ENCODE data around the gene LHX1.
A peak's percentile ranks its signal among the peaks of the same experiment; 100 is the strongest.

The LHX1 gene

DNA sequence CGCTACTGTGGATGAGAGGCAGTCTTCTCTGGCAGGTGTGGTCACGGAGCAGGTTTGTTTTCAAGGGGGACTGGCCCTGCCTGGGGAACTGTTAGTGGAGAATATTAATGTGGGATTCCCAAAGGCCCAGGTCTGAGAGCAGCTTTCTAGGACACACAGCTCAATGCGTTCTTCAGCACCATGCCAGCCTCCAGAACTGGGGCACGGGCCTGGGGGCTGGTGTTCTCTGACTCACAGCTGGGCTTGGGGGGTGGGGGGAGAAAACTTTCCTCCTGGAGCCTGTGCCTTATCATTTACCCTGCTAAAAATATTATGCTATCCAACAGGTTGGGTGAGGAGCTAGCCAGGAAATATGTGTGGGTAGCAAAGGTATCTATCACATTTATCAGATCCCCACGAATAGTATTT is 13.5 kb upstream of the LHX1 start:
- no peak for DNase-seq

DNA sequence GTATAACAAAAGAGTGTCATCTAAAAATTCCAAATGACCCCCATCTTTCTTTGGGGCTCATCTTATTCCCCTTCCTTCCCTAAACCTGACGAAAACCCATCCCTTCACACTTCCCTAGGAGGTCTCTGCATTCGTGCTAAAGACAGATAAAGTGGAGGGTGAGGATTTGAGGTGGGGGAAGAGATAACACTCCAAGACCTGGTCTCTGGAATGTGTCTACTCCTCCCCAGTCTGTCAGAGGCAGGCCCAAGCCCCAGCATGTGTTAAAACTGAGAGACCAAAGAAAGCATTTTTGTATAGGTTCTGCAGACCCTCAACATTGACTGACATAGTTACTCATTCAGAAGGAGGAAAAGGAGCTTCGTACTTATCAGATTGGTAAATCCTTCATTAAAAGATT is 11.0 kb upstream of the LHX1 start:
- no peak for DNase-seq

DNA sequence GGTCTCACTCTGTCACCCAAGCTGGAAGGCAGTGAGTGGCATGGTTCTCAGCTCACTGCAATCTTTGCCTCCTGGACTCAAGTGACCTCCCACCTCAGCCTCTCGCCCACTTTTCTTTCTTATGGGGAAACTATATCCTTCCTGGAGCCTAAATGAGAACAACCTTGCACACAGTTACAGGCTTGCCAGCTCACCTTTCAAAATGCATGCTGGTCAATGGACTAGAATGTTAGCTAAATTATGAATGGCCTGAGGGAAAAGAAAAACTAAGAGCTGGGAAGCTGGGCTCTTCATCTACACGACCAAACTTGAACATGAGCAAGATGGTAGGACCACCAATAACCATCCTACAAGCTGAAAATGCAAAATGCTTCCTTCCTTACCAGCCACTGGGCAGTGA is 10.6 kb upstream of the LHX1 start:
- DNase-seq: no peak

- DNase-seq: no peak
These were observed 8.6 kb upstream of the LHX1 start for GRCh38 chr17:36928471-36929345.

DNA sequence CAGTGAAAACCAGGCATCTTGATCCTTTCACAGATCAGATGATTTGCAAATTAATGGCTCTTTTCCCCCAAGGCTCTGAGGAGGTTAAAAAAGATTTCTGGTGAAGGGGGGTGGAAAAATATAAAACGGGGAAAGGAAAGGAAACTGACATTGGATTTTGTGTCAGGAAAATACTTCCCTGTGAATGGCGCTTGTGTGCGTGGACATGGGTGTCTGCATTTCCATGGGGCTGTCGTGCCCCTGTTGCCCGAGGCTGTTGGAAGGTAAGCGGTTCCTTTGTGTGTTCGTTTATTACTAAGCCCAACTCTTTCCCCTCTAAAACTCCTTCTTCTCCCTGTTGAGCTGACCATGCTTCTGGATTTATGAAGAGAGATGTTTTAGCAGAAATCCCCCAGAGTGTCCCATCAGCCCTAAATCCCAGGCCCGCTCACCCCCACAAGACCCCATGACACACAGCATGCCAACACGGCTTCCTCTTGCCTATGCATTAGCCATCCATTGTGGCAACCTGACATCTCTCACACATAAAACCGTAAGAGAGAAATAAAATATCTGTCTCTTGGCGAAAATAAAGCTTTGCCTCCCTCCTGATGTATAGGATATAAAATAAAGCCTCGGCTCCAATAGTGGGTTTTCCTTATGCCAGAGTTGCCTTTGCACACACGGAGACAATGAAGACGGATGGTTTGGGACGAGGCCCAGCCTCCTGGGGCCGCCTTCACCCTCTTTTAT is 7.3 kb upstream of the LHX1 start:
- no peak for DNase-seq

DNA sequence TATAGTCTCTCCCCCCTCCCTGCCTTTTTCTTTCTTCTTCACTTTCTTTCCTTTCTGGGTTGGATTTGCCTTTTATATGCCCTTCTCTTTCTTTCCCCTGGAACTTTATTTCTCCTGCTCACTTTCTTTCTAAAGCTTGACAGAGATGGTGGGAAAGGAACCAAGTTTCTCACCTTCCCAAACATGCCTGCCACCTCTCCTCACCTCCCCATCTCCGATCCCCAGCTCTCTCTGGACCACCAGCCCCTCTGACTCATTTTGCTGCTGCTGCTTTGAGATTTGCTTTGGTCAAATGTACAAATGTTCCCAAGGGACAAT is 6.7 kb upstream of the LHX1 start:
- no peak for DNase-seq

GRCh38 chr17:36931096-36931696 is 6.1 kb upstream of the LHX1 start:
- no peak for DNase-seq

- DNase-seq: no peak
These were observed 5.4 kb upstream of the LHX1 start for GRCh38 chr17:36931697-36932382.

DNA sequence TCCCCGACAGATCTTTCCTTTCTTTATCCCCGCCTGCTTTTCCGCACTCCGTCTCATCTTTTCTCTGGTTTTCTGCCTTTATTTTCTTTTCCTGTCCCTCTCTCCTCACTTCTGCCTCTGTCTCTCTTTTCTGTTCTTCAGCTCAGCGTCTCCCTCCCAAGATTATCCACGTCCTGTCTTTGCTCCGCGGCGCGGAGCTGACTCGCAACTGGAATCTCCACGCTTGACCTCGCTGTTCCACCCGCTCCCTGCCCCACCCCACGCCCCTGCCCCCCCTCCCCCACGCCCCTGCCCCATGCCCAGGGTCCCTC is 4.9 kb upstream of the LHX1 start:
- no peak for DNase-seq

- DNase-seq: no peak
These were observed 4.4 kb upstream of the LHX1 start for GRCh38 chr17:36932694-36933511.

GRCh38 chr17:36933512-36934143 is 3.6 kb upstream of the LHX1 start:
- DNase-seq: no peak

GRCh38 chr17:36934144-36934691 is 3.1 kb upstream of the LHX1 start:
- no peak for DNase-seq

DNA sequence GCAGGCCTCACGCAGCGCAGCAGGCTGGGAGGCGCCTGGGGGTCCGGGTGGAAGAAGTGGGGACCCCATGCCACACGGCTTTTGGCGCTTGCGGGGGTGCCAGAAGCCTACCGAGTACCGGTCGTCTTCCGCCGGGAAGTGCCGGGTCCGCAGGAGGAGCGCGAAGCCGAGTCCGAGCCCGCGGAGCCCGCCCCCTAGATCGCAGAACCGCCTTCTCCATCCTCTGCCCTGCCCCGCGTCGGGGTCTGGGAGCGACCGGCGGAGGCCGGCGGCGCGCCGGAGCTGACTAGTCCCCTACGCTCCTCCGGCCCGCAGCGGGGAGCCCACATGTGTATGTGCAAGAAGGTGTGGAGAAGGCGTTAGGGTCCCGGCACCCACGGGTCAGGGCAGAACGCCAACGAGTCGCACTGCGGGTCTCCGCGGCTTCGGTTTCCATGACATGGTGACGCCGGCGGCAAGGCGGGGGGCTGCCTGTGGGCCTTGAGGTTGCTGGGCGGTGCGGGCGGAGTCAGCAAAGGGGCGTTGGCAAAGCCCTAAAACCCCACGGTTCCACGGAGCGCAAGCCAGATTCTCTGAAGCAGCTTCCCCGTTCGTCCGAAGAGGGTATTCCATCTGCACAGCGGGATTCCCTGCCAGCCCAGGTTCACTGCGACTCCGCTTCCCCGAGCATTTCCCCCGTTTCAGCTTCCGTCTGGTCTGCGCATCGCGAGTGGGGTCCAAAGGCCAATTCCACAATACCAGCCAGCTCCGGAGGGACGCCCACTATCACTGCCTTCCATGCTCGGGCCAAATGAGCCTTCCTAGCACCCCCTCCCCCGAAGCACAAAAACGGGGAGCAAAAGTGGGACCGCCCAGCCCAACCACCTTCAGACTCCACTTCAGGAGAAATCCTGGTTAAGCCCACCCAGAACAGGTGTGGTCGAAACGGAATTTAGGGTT is 2.3 kb upstream of the LHX1 start:
- peak; percentile 20 for DNase-seq

DNA sequence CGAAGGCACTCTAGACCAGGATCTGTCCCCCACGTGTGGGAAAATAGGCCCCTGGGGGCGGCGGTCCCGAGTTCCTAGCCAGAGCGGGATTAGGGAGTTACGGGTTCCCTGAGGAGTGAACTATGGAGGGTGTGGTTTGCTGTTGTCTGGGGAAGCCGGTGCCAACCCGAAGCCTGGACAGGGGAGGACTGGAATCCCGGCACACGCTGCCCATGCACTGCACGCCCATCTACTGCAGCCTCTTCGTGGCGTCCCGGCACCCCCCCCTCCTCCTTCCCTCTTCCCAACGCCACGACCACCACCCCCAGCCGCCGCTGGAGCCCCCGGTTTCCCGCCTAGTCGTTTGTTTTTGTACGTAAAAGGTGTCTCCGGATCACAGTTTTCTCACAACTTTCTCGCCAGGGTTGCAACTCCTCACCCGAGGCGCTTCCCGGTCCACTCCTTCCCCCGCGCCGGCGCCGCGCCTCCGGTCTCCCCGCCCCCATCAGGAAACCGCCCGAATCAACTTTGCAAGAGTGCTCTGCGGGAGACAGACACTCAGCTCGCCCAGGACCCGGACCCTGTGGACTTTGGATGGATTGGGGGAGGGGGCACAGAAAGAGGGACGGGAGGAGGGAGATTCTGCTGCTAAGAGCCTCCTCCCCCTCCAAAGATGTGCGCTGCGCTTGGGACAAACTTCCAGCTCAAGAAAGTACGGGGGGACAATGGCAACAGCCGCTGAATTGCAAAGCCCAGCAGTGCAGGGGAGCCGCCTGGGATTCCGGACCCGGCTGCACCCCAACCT is 1.4 kb upstream of the LHX1 start:
- DNase-seq: no peak

- DNase-seq: no peak
These were observed 747 bp upstream of the LHX1 start for GRCh38 chr17:36936455-36937000.

DNA sequence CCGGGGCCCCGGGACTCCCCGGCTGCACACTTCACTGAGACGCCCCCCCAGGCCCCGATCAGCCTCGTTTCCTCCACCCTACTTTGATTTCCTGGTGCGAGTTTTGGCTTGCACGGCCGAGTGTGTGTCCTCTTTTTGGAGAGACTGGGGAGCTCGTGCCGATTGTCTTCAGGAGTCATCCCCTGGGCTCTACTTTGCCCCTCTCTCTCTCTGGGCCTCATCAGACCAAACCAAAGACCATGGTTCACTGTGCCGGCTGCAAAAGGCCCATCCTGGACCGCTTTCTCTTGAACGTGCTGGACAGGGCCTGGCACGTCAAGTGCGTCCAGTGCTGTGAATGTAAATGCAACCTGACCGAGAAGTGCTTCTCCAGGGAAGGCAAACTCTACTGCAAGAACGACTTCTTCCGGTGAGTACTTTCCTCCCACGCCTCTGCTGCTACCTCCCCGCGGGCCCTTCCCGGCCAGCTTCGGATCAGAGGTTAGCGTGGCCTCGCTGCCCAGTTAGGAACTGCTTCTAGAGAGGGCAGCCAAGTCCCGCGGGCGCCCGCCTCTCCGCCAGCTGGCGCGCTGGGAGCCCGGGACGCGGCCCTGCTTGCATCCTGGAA is 787 bp downstream of the LHX1 start:
- DNase-seq: no peak

DNA sequence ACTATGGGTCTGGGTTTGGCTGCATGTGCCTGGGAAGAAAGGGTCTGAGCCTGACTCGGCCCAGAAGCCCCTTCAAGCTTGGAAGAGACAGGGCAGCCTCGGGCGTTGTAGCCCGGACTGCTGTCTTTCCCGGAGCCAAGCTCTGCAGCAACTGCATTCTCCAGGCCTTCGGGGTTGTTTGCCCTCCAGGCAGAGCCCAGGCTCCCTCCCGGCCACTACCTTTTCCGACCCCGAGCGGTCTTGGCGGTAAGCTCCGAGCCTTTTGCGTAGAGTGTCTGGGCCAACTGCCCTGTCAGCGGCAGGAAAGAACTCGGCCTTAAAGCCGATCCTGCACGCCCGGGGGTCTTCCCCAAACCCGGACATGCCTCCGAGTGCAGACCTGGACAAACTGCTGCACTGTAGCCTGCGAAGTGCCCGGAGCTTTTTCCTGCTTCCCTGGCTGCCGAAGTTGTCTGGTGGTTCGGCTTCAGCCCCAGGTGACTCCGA is 1.3 kb downstream of the LHX1 start:
- DNase-seq: no peak

GRCh38 chr17:36939052-36939801 is 2.0 kb downstream of the LHX1 start:
- peak; percentile 9 for DNase-seq
